IPS-11a (cell line): ENCODE results near the gene LCT.
"Not testable (repeated sequence)": the region's sequence is repeated elsewhere in the genome, so short reads cannot be mapped to it uniquely, and the experiment has no call there.

Experiments
- H3K4me3 ChIP-seq: one replicate; pipeline ENCODE4 v1.5.1; 2013; ENCODE audit warnings: low read depth, low read length, control low read depth

Gene LCT

GRCh38 chr2:135798275-135798705 lies 38.7 kb downstream of the LCT start:
- H3K4me3 ChIP-seq = no peak overlapping the region

GRCh38 chr2:135797497-135798274 lies 39.3 kb downstream of the LCT start:
- no peak overlapping the region for H3K4me3 ChIP-seq

DNA sequence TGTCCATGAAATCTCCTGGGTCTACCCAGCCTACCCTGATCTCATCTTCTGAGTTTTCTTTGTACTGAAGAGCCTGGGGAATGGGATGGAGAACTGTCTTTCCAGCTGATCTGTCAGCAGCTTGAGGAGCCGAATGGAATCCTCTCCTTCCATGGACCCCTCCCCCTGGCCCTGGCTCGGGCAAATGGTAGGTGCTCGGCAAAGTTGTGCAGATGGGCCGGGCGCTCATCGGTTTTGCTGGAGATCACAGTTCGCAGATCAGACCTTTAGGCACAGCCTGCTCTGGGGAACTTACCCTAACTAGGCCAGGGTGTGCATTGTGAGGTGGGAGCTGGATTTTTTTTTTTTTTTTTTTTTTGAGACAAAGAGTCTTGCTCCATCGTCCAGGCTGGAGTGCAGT lies 40.4 kb downstream of the LCT start:
- H3K4me3 ChIP-seq = no peak overlapping the region

DNA sequence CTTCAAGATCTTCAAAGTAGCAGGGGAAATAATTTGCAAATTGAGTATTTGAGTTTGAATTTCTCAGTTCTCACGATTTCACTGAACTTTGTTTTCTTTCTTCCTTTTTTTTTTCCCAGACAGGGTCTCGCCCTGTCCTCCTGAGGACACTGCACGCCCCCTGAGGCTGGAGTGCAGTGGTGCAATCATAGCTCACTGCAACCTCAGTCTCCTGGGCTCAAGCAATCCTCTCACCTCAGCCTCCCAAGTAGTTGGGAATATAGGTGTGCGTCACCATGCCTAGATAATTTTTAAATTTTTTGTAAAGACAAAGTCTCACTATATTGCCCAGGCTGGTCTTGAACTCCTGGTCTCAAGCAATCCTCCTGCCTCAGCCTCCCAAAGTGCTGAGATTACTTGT lies 41.3 kb downstream of the LCT start:
- H3K4me3 ChIP-seq = not testable (repeated sequence)

DNA sequence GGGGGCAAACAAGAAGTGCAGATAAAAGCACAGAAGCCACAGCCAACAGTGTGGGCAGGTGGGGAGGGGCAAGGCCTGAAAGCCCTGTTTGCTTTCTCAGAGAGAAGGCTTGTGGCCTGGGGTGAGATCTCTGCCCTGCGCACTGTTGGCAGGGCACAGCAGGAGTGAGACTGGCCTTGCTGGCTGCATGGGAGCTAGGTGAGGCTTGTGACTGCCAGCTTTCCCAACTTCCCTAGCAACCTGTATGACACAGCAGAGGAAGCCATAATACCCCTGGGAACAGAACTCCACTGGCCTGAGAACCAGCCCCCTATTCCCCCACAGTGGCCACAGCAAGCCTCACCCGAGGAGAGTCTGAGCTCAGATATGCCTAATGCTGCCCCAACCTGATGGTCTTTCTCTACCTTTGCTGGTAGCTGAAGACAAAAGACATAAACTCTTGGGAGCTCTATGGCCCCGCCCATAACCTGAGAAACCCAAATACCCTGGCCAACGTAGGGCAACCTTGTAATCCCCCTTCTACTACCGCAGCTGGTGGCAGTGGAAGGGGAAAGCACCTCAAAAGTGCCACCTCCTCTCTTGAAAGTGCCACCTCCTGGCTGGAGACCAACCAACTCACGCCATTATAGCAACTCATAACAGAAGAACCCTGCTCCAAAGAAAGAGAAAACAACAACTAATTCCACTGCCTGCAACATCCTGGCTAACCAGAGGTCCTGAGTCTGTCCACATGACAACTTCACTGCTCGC lies 44.4 kb downstream of the LCT start:
- no peak overlapping the region for H3K4me3 ChIP-seq

- no peak overlapping the region for H3K4me3 ChIP-seq
These were observed 45.4 kb downstream of the LCT start for GRCh38 chr2:135791418-135792190.

- no peak overlapping the region for H3K4me3 ChIP-seq
These were observed 46.6 kb downstream of the LCT start for GRCh38 chr2:135790423-135790822.

- H3K4me3 ChIP-seq = no peak overlapping the region
These were observed 50.2 kb downstream of the LCT start for GRCh38 chr2:135786823-135787222.

GRCh38 chr2:135785032-135785431 lies 52.0 kb downstream of the LCT start:
- H3K4me3 ChIP-seq = no peak overlapping the region

DNA sequence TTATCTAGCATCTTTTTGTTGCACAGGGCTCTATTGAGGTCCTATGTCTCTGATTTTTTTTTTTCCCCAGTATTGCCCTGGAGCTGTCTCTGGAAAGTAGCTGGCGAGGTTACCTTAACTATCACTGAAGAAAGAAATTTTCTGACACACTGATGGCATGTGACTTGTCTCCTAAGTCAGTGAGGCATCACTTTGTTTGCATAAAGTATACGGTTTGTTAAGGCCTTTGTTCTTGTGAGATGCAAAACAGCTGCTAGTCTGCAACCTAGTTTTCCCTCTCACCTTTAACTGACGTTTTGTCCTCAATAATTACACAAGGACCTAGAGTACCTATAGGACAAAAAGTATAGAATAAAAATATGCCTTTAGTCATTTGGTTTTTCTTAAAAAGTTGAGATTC lies 53.5 kb downstream of the LCT start:
- H3K4me3 ChIP-seq = no peak overlapping the region

- H3K4me3 ChIP-seq = no peak overlapping the region
These were observed 54.8 kb downstream of the LCT start for GRCh38 chr2:135782231-135782630.

DNA sequence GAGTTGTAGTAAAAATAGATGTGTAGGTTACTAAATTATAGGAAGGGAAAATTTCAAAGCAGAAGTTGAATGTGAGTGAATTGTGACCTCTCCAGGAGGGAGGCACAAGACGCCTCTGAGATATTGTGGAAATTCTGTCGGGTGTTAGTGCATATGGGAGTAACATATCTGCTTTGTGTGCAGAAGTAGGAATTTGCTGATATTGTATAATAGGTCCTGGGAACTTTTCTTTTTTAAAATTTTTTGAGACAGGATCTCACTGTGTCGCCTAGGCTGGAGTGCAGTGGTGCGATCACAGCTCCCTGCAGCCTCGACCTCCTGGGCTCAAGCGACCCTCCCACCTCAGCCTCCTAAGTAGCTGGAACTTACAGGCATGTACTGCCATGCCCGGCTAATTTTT lies 60.6 kb downstream of the LCT start:
- H3K4me3 ChIP-seq = no peak overlapping the region

- no peak overlapping the region for H3K4me3 ChIP-seq
These were observed 61.6 kb downstream of the LCT start for GRCh38 chr2:135775420-135775819.

- no peak overlapping the region for H3K4me3 ChIP-seq
These were observed 63.1 kb downstream of the LCT start for GRCh38 chr2:135773917-135774316.

GRCh38 chr2:135773319-135773718 lies 63.7 kb downstream of the LCT start:
- H3K4me3 ChIP-seq = no peak overlapping the region

DNA sequence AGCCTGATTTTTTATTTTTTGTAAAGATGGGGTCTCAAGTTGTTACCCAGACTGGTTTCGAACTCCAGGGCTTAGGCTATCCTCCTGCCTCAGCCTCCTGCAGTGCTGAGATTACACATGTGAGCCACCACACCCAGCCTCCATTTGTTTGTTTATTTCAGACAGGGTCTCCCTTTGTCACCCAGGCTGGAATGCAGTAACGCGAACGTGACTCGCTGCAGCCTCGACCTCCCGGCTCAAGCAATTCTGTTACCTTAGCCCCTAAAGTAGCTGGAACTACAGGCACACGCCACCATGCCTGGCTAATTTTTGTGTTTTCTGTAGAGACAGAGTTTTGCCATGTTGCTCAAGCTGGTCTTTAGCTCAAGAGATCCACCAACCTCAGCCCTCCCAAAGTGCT lies 68.1 kb downstream of the LCT start:
- H3K4me3 ChIP-seq = no peak overlapping the region

- H3K4me3 ChIP-seq = no peak overlapping the region
These were observed 74.5 kb downstream of the LCT start for GRCh38 chr2:135762530-135762929.

DNA sequence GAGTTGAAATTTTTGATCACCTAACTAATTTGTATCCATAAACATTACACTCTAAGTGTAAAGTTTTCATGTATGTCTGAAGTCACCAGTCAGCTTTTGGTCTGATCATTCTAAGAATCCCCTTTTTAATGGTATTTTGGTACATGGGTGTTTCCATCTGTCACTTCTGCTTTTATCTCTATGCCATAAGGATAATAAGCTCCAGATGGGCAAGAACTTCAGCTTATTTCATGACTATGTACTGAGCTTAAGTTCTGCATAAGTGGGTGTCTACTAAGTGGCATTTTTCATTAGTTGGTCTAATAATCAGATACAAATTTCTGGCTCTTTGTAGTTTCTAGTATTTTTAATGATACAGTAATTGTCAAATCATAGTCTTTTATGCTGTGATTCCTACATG lies 75.0 kb downstream of the LCT start:
- no peak overlapping the region for H3K4me3 ChIP-seq

- H3K4me3 ChIP-seq = no peak overlapping the region
These were observed 80.3 kb downstream of the LCT start for GRCh38 chr2:135756692-135757091.

GRCh38 chr2:135755573-135755972 lies 81.4 kb downstream of the LCT start:
- H3K4me3 ChIP-seq = no peak overlapping the region

DNA sequence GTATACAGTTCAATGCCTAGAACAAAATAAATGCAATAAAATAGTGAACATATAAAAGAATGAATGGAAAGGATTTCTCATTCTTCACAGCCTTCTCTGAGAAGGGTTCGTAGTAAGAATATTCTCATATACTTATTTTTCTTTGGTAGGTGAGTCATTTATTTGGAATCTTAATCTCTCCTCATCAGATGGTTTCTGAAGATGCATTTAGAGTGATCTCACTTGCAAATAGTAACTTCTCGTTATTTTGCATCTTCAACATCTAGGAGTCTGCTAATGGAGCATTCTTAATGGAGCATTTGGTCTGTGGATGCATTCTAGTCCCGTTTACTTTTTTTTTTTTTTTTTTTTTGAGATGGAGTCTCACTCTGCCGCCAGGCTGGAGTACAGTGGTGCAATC lies 91.4 kb downstream of the LCT start:
- no peak overlapping the region for H3K4me3 ChIP-seq
